Measurements from ENCODE around the gene PRKG2.

Gene PRKG2

DNA sequence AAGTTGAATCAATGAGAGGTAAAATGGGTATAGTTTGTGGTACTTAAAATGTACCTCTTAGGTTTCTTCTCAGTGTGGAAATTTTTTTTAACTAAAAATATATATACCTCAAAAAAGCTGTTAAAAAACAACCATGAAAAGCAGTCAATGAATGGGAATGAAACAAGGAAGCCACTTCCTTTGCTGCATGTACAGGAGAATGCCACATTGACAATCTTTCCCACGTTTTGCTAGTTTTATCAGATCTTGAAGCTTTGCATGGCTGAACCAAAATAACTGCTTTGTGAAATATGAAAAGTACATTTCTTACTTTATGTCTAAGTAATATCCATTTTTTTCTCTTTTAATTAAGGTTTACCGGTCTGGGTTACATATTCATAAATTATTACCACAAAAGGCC, 71.8 kb downstream of the PRKG2 start:
- TF ChIP-seq TAF1 (IDR thresholded peaks at IDR 0.05; ENCODE audit: borderline replicate concordance, low read depth, low read length) (no peak), POLR2AphosphoS5 (IDR thresholded peaks at IDR 0.05; ENCODE audit: low read depth, low read length) (no peak), POLR2A (IDR thresholded peaks at IDR 0.05; ENCODE audit: low read depth, low read length) (no peak)
- FAIRE-seq: no peak
- no peak for DNase-seq (ENCODE audit: insufficient read length)

DNA sequence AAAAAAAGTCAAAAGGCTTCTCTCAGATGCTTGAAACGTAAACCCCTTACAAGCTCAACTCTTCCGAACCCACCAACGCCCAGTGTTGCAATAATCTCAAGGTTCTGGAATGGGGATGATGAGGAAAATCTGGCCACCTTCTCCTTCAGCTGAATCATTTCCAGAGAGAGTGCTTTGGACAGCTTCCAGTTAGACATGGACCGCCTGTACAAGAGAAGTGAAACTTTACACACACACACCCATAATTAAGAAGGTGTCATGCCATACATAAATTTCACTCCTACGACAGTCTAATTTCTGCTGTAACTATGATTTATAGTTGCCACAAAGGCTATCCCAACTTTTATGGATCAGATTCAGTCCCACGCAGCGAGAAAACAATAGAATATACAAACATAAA, 72.3 kb downstream of the PRKG2 start:
- no peak for DNase-seq (ENCODE audit: insufficient read length)
- no peak for FAIRE-seq
- no peak for TF ChIP-seq POLR2AphosphoS5 (IDR thresholded peaks at IDR 0.05; ENCODE audit: low read depth, low read length)
- no peak for TF ChIP-seq POLR2A (IDR thresholded peaks at IDR 0.05; ENCODE audit: low read depth, low read length)
- TF ChIP-seq TAF1 (IDR thresholded peaks at IDR 0.05; ENCODE audit: borderline replicate concordance, low read depth, low read length): no peak

- DNase-seq (ENCODE audit: insufficient read length) (no peak), FAIRE-seq (no peak)
- TF ChIP-seq POLR2AphosphoS5 (IDR thresholded peaks at IDR 0.05; ENCODE audit: low read depth, low read length) (no peak), TAF1 (IDR thresholded peaks at IDR 0.05; ENCODE audit: borderline replicate concordance, low read depth, low read length) (no peak), POLR2A (IDR thresholded peaks at IDR 0.05; ENCODE audit: low read depth, low read length) (no peak)
These were observed 77.1 kb downstream of the PRKG2 start for GRCh38 chr4:81137894-81138293.

- TF ChIP-seq POLR2A (IDR thresholded peaks at IDR 0.05; ENCODE audit: low read depth, low read length) (no peak), TAF1 (IDR thresholded peaks at IDR 0.05; ENCODE audit: borderline replicate concordance, low read depth, low read length) (no peak)
- DNase-seq (ENCODE audit: insufficient read length) (no peak), FAIRE-seq (no peak)
These were observed 77.6 kb downstream of the PRKG2 start for GRCh38 chr4:81137446-81137845.

DNA sequence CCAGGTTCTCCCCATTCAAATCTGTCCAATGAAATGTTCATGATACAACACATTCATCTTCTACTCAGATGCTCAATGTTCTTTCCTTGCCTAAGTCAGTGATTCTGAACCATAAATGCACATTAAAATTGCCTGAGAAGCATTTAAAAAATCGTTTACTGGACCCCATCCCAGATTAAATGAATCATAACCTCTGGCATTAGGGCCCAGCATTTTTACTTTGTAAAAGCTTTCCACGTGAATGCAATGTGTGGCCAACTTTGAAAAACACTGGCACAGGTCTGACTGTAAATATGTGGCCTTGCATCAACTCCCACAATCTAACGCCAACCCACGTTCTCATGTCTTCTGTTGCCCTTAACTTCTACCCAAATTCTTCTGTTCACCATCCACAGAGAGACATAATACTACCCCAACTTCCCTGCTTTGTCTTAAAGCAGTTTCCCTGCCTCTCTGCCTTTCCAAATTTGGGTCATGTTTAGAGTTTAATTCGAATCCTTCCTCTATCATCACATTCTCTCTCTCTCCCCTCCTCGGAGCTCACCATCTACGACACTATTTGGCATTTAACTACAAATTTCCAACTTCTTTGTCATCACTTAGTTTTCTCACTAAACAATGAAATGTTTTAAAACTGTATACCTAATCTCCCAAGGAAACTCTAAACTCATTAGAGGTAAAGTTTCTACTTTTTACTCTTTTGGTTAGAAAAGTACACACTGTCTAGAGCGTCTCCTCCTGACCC, 78.7 kb downstream of the PRKG2 start:
- no peak for TF ChIP-seq TAF1 (IDR thresholded peaks at IDR 0.05; ENCODE audit: borderline replicate concordance, low read depth, low read length)
- TF ChIP-seq POLR2AphosphoS5 (IDR thresholded peaks at IDR 0.05; ENCODE audit: low read depth, low read length): no peak
- TF ChIP-seq POLR2A (IDR thresholded peaks at IDR 0.05; ENCODE audit: low read depth, low read length): no peak
- no peak for DNase-seq (ENCODE audit: insufficient read length)
- FAIRE-seq: no peak

DNA sequence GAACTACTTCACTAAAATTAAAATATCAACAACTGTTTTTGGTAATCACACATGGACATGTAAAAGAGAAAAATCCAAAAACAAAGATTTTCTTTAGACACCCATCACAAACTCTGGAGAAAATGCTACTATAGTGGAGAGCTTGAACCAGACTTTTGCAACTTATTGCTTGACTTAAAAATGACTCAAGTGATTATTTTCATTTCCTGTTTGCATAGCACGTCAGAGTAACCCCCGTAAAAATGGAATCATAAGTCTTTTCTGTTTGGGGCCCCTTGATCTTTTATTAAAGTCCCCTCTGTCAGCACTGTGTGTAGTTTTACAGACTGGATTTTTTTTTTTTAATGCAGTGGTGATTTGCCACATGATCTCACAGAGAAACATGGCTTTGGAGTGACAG, 79.5 kb downstream of the PRKG2 start:
- no peak for FAIRE-seq
- no peak for TF ChIP-seq TAF1 (IDR thresholded peaks at IDR 0.05; ENCODE audit: borderline replicate concordance, low read depth, low read length)
- TF ChIP-seq POLR2AphosphoS5 (IDR thresholded peaks at IDR 0.05; ENCODE audit: low read depth, low read length): no peak
- TF ChIP-seq POLR2A (IDR thresholded peaks at IDR 0.05; ENCODE audit: low read depth, low read length): no peak

GRCh38 chr4:81131563-81131962, 83.5 kb downstream of the PRKG2 start:
- TF ChIP-seq POLR2A (IDR thresholded peaks at IDR 0.05; ENCODE audit: low read depth, low read length): no peak
- TF ChIP-seq TAF1 (IDR thresholded peaks at IDR 0.05; ENCODE audit: borderline replicate concordance, low read depth, low read length): no peak
- no peak for TF ChIP-seq POLR2AphosphoS5 (IDR thresholded peaks at IDR 0.05; ENCODE audit: low read depth, low read length)
- FAIRE-seq (no peak), DNase-seq (ENCODE audit: insufficient read length) (no peak)

More for the DNA sequence above, 79.5 kb downstream of the PRKG2 start:
- no peak for DNase-seq (ENCODE audit: insufficient read length)

DNA sequence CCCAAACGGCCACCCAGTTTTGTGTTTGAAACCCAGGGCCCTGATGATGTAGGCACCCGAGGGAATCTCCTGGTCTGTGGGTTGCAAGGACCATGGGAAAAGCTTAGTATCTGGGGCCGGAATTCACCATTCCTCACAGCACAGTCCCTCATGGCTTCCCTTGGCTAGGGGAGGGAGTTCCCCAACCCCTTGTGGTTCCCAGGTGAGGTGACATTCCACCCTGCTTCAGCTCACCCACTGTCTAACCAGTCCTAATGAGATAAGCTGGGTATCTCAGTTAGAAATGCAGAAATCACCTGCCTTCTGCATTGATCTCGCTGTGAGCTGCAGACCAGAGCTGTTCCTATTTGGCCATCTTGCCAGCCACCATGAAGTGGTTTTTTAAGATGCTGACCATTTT, 84.0 kb downstream of the PRKG2 start:
- FAIRE-seq (no peak), DNase-seq (ENCODE audit: insufficient read length) (no peak)
- TF ChIP-seq POLR2AphosphoS5 (IDR thresholded peaks at IDR 0.05; ENCODE audit: low read depth, low read length): no peak
- TF ChIP-seq TAF1 (IDR thresholded peaks at IDR 0.05; ENCODE audit: borderline replicate concordance, low read depth, low read length): no peak
- no peak for TF ChIP-seq POLR2A (IDR thresholded peaks at IDR 0.05; ENCODE audit: low read depth, low read length)

DNA sequence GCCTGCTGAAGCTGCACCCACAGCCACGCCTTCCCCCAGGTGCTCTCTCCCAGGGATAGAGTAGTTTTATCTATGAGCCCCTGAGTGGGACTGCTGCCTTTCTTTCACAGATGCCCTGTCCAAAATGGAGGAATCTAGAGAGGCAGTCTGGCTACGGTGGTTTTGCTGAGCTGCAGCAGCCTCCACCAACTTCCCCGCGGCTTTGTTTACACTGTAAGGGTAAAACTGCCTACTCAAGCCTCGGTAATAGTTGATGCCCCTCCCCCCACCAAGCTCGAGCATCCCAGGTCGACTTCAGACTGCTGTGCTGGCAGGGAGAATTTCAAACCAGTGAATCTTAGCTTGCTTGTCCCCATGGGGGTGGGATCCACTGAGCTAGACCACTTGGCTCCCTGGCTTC, 84.5 kb downstream of the PRKG2 start:
- no peak for DNase-seq (ENCODE audit: insufficient read length)

DNA sequence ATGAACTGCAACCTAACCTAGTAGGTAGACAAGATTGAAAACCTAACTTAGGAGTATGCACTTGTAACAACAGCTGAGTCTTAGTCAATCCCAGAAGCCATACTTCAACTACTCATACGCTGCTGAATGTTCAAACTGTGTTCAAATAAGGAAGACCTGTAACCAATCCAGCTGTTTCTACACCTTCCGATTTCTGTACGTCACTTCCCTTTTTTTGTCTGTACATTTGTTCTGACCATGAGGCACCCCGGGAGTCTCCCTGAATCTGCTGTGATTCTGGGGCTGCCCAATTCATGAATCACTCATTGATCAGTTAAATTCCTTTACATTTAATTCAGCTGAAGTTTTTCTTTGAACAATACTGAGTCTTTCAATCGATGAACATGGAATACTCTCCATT, 95.0 kb downstream of the PRKG2 start:
- no peak for DNase-seq (ENCODE audit: insufficient read length)
- TF ChIP-seq POLR2AphosphoS5 (IDR thresholded peaks at IDR 0.05; ENCODE audit: low read depth, low read length) (no peak), TAF1 (IDR thresholded peaks at IDR 0.05; ENCODE audit: borderline replicate concordance, low read depth, low read length) (no peak), POLR2A (IDR thresholded peaks at IDR 0.05; ENCODE audit: low read depth, low read length) (no peak)
- FAIRE-seq: no peak

More for the DNA sequence above, 84.5 kb downstream of the PRKG2 start:
- no peak for FAIRE-seq
- TF ChIP-seq POLR2AphosphoS5 (IDR thresholded peaks at IDR 0.05; ENCODE audit: low read depth, low read length) (no peak), TAF1 (IDR thresholded peaks at IDR 0.05; ENCODE audit: borderline replicate concordance, low read depth, low read length) (no peak), POLR2A (IDR thresholded peaks at IDR 0.05; ENCODE audit: low read depth, low read length) (no peak)

GRCh38 chr4:81118086-81118485, 96.9 kb downstream of the PRKG2 start:
- no peak for FAIRE-seq
- DNase-seq (ENCODE audit: insufficient read length): no peak
- TF ChIP-seq POLR2AphosphoS5 (IDR thresholded peaks at IDR 0.05; ENCODE audit: low read depth, low read length) (no peak), TAF1 (IDR thresholded peaks at IDR 0.05; ENCODE audit: borderline replicate concordance, low read depth, low read length) (no peak)

DNA sequence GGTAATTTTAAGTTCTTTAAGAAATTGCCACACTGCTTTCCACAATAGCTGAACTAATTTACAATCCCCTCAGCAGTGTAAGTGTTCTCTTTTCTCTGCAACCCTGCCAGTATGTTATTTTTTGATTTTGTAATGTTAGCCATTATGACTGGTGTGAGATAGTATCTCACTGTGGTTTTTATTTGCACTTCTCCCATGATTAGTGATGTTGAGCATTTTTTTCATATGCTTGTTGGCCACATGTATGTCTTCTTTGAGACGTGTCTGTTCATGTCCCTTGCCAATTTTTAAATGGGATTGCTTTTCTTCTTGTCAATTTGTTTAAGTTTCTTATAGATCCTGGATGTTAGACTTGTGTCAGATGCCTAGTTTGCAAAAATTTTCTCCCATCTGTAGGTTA, 98.5 kb downstream of the PRKG2 start:
- TF ChIP-seq POLR2AphosphoS5 (IDR thresholded peaks at IDR 0.05; ENCODE audit: low read depth, low read length) (no peak), TAF1 (IDR thresholded peaks at IDR 0.05; ENCODE audit: borderline replicate concordance, low read depth, low read length) (no peak), POLR2A (IDR thresholded peaks at IDR 0.05; ENCODE audit: low read depth, low read length) (no peak)
- FAIRE-seq (no peak), DNase-seq (ENCODE audit: insufficient read length) (no peak)

All from GM12892 (cell line).